Right lobe of liver (tissue), 4 donors: ENCODE measurements around the gene RNF223.

Source experiments
- POLR2A ChIP-seq: fragments of 450-650 bp; IDR thresholded peaks from one replicate; pipeline ENCODE4 v1.6.1; 2017; ENCODE audit warnings: antibody characterized with exemption, mild to moderate bottlenecking
- TF ChIP-seq, protein P1 (sequence below), 4 donors: fragments of 200-600 bp in 3 of 4; fragments of 450-650 bp in 1 of 4; IDR thresholded peaks; one replicate each; pipeline versions ENCODE4 v1.5.1 to v1.8.0; 2016 to 2022; ENCODE audit warnings: antibody characterized with exemption in 4 of 4, mild to moderate bottlenecking in 2 of 4
- donor health status: DM: no; HTN: no; CAD: no.
- donor health status: DM: no; HTN: no; CAD: no.
- donor health status: DM: no; HTN: yes; CAD: no.

DNA sequence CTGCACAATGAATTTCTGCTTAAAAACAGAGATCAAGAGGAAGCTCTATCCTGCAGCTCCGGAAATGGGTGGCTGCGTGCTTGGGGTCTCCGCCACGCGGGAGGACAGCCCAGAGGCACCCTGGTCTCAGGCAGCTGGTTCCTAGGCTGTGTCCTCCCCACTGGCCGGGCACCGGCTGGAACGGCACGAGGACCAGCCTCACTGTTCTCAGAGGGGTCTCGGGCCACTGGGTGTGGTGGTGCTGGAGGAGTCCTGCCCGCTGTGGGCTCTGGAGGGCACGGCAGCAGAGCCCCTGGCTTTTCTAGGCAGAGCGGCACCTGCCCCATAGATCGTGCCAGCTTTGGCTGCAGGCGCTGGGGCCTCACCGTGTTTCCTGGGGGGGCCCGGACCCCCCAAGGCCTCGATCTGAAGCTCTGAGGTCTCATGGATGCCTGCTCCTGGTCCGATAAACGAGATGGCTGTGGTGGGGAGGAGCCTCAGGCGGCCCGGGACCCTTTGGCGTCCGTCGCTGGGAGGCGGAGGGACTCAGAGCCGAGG is 8.2 kb upstream of the RNF223 start:
- TF ChIP-seq POLR2A = no peak
- TF ChIP-seq, protein P1, sequence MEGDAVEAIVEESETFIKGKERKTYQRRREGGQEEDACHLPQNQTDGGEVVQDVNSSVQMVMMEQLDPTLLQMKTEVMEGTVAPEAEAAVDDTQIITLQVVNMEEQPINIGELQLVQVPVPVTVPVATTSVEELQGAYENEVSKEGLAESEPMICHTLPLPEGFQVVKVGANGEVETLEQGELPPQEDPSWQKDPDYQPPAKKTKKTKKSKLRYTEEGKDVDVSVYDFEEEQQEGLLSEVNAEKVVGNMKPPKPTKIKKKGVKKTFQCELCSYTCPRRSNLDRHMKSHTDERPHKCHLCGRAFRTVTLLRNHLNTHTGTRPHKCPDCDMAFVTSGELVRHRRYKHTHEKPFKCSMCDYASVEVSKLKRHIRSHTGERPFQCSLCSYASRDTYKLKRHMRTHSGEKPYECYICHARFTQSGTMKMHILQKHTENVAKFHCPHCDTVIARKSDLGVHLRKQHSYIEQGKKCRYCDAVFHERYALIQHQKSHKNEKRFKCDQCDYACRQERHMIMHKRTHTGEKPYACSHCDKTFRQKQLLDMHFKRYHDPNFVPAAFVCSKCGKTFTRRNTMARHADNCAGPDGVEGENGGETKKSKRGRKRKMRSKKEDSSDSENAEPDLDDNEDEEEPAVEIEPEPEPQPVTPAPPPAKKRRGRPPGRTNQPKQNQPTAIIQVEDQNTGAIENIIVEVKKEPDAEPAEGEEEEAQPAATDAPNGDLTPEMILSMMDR (IDR thresholded peaks at IDR 0.05) = no peak
